HG02759 (cell line): ENCODE measurements around the gene ABCE1.
"Not testable (repeated sequence)": the region's sequence is repeated elsewhere in the genome, so short reads cannot be mapped to it uniquely, and the experiment has no call there.

Experiments
- ATAC-seq: cut with Tn5 transposase; IDR thresholded peaks from one replicate; pipeline ENCODE4 v1.9.1; 2021; ENCODE audit warnings: mild to moderate bottlenecking, moderate library complexity; ENCODE audit not compliant: unreplicated experiment

Gene ABCE1

GRCh38 chr4:145101091-145101490 is 3.0 kb downstream of the ABCE1 start:
- ATAC-seq, result no peak

- no peak for ATAC-seq
These were observed 4.5 kb downstream of the ABCE1 start for GRCh38 chr4:145102619-145103018.

- no peak for ATAC-seq
These were observed 5.4 kb downstream of the ABCE1 start for GRCh38 chr4:145103496-145103895.

GRCh38 chr4:145107126-145107525 is 9.0 kb downstream of the ABCE1 start:
- no peak for ATAC-seq

GRCh38 chr4:145108128-145108527 is 10.0 kb downstream of the ABCE1 start:
- no peak for ATAC-seq

- ATAC-seq, result no peak
These were observed 27.3 kb downstream of the ABCE1 start for GRCh38 chr4:145125396-145125795.

GRCh38 chr4:145130130-145130529 is 32.0 kb downstream of the ABCE1 start:
- no peak for ATAC-seq

GRCh38 chr4:145130788-145131399 is 32.8 kb downstream of the ABCE1 start:
- no peak for ATAC-seq

GRCh38 chr4:145131848-145132247 is 33.7 kb downstream of the ABCE1 start:
- ATAC-seq, result no peak

- ATAC-seq, result peak; percentile 89
These were observed 34.5 kb downstream of the ABCE1 start for GRCh38 chr4:145132511-145133098.

- ATAC-seq, result not testable (repeated sequence)
These were observed 38.1 kb downstream of the ABCE1 start for GRCh38 chr4:145136219-145136618.

- no peak for ATAC-seq
These were observed 50.9 kb downstream of the ABCE1 start for GRCh38 chr4:145148980-145149379.

GRCh38 chr4:145153181-145153903 is 55.2 kb downstream of the ABCE1 start:
- ATAC-seq, result no peak

GRCh38 chr4:145153904-145154298 is 55.8 kb downstream of the ABCE1 start:
- no peak for ATAC-seq

GRCh38 chr4:145154573-145154972 is 56.5 kb downstream of the ABCE1 start:
- peak; percentile 85 for ATAC-seq

GRCh38 chr4:145155268-145155870 is 57.3 kb downstream of the ABCE1 start:
- ATAC-seq, result no peak

GRCh38 chr4:145156986-145157385 is 58.9 kb downstream of the ABCE1 start:
- ATAC-seq, result no peak

- ATAC-seq, result no peak
These were observed 63.4 kb downstream of the ABCE1 start for GRCh38 chr4:145161549-145161948.

- ATAC-seq, result no peak
These were observed 69.8 kb downstream of the ABCE1 start for GRCh38 chr4:145167887-145168286.

GRCh38 chr4:145168581-145169187 is 70.6 kb downstream of the ABCE1 start:
- no peak for ATAC-seq

- ATAC-seq, result no peak
These were observed 72.1 kb downstream of the ABCE1 start for GRCh38 chr4:145170223-145170622.
